Neuronal stem cell (in vitro differentiated cells): Measurements from ENCODE around the gene FOXN3.

Experiments
- DNase-seq: peaks from one replicate; pipeline ENCODE4 v3.0.0-alpha.2; 2013; ENCODE audit warnings: low spot score
- H2AFZ ChIP-seq: one replicate; pipeline ENCODE4 v1.6.1; 2013; ENCODE audit warnings: mild to moderate bottlenecking, low read length, inconsistent platforms
- H2AK5ac ChIP-seq: 2 replicates; pipeline ENCODE4 v1.6.1; 2013; ENCODE audit warnings: low read depth, mild to moderate bottlenecking, inconsistent platforms, low read length, moderate library complexity, mixed read lengths
- H2BK120ac ChIP-seq: 2 replicates; pipeline ENCODE4 v1.6.1; 2013; ENCODE audit warnings: low read depth, mild to moderate bottlenecking, inconsistent platforms, low read length, moderate library complexity, mixed read lengths
- H2BK12ac ChIP-seq: one replicate; pipeline ENCODE4 v1.6.1; 2013; ENCODE audit warnings: low read length, inconsistent platforms
- H2BK15ac ChIP-seq: 2 replicates; pipeline ENCODE4 v1.6.1; 2013; ENCODE audit warnings: mild to moderate bottlenecking, low read length, inconsistent platforms, mixed read lengths
- H2BK5ac ChIP-seq: one replicate; pipeline ENCODE4 v1.6.1; 2013; ENCODE audit warnings: inconsistent platforms, mild to moderate bottlenecking, low read length, moderate library complexity
- H3K14ac ChIP-seq: one replicate; pipeline ENCODE4 v1.6.1; 2013; ENCODE audit warnings: low read length, inconsistent platforms
- H3K18ac ChIP-seq: 2 replicates; pipeline ENCODE4 v1.6.1; 2013; ENCODE audit warnings: low read length, inconsistent platforms
- H3K23ac ChIP-seq: 2 replicates; pipeline ENCODE4 v1.6.1; 2013; ENCODE audit warnings: low read depth, mild to moderate bottlenecking, mixed read lengths, low read length, inconsistent platforms; ENCODE audit not compliant: poor library complexity
- H3K27ac ChIP-seq: replicated peaks from 3 replicates; pipeline ENCODE4 v1.5.1; 2013; ENCODE audit warnings: low read length, inconsistent platforms
- H3K27me3 ChIP-seq, 3 experiments: 2 replicates each; pipeline ENCODE4 v1.6.1; 2013; ENCODE audit warnings: low read length in 3 of 3, mild to moderate bottlenecking in 2 of 3, inconsistent platforms in 1 of 3, low read depth in 1 of 3, mixed read lengths in 1 of 3, moderate library complexity in 1 of 3; ENCODE audit not compliant: control insufficient read depth in 3 of 3, insufficient read depth in 3 of 3
- H3K36me3 ChIP-seq, 2 donors: replicated peaks in 1 of 2; 2 replicates each; pipeline ENCODE4 v1.6.1; 2013; ENCODE audit warnings: low read length in 2 of 2; ENCODE audit not compliant: control insufficient read depth in 2 of 2, insufficient read depth in 2 of 2
- H3K4ac ChIP-seq: 2 replicates; pipeline ENCODE4 v1.6.1; 2013; ENCODE audit warnings: inconsistent platforms, mild to moderate bottlenecking, low read length, moderate library complexity
- H3K4me1 ChIP-seq, 2 donors: 1 replicate in 1 of 2; 2 replicates in 1 of 2; pipeline ENCODE4 v1.6.1; 2013; ENCODE audit warnings: low read length in 2 of 2, low read depth in 1 of 2; ENCODE audit not compliant: control insufficient read depth in 2 of 2, insufficient read depth in 1 of 2
- H3K4me2 ChIP-seq: one replicate; pipeline ENCODE4 v1.6.1; 2013; ENCODE audit warnings: mild to moderate bottlenecking, low read length, inconsistent platforms; ENCODE audit not compliant: insufficient read depth, poor library complexity, severe bottlenecking
- H3K4me3 ChIP-seq, 2 donors: 2 replicates each; pipeline ENCODE4 v1.5.1; 2013; ENCODE audit warnings: low read length in 2 of 2, mild to moderate bottlenecking in 2 of 2, inconsistent platforms in 1 of 2, moderate library complexity in 1 of 2
- H3K79me1 ChIP-seq: one replicate; pipeline ENCODE4 v1.6.1; 2013; ENCODE audit warnings: low read depth, mild to moderate bottlenecking, inconsistent platforms, low read length, moderate library complexity
- H3K9ac ChIP-seq: one replicate; pipeline ENCODE4 v1.6.1; 2013; ENCODE audit warnings: mild to moderate bottlenecking, low read depth, low read length, inconsistent platforms; ENCODE audit not compliant: poor library complexity
- H3K9me3 ChIP-seq, 2 donors: replicated peaks in 1 of 2; 2 replicates each; pipeline versions ENCODE3 to v1.6.1; 2013; ENCODE audit warnings: low read length in 2 of 2, mild to moderate bottlenecking in 2 of 2, inconsistent platforms in 1 of 2, low read depth in 1 of 2, mixed read lengths in 1 of 2, moderate library complexity in 1 of 2; ENCODE audit not compliant: control insufficient read depth in 2 of 2, insufficient read depth in 1 of 2
- H4K8ac ChIP-seq: one replicate; pipeline ENCODE4 v1.6.1; 2013; ENCODE audit warnings: low read depth, mild to moderate bottlenecking, inconsistent platforms, low read length, moderate library complexity
- H4K91ac ChIP-seq: one replicate; pipeline ENCODE4 v1.6.1; 2013; ENCODE audit warnings: low read length, low read depth, mild to moderate bottlenecking, inconsistent platforms; ENCODE audit not compliant: poor library complexity
- WGBS, 2 donors: extraction: QIAGEN DNeasy Blood & Tissue Kit; methylation state at CpG; one replicate each; pipeline ENCODE4 v1.1.7; 2013; ENCODE audit warnings: missing lambda C conversion rate in 2 of 2, mixed read lengths in 1 of 2; ENCODE audit not compliant: insufficient read length in 2 of 2, insufficient replicate concordance in 1 of 2; ENCODE audit errors: extremely low coverage in 2 of 2; 5-methylcytosine and 5-hydroxymethylcytosine counted together

FOXN3 gene

DNA sequence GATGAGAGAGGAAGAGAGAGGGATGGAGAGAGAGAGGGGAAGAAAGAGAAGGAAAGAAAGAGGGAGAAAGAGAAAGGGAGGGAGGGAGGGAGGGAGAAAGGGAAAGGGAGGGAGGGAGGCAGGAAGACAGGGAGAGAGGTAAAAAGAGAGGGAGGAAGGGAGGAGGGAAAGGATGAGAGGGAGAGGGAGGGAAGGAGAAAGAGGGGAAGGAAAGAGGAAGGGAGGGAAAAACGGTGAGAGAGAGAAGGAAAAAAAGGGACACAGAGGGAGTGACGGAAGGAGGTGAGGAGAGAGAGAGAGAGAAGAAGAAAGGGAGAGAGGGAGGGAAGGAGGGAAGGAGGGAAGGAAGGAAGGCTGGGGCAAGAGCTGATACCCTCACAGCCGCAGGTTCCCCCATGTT is 56.8 kb downstream of the FOXN3 start:
- H3K27ac ChIP-seq, result no peak overlapping the region
- peaks cover 3% of the 10 kb centered on the region for H3K79me1 ChIP-seq
- no peak overlapping the region for H3K4ac ChIP-seq
- H3K4me1 ChIP-seq, result peaks cover 0 to 3% of the 10 kb centered on the region in 2 donors
- H3K27me3 ChIP-seq, result no peaks in the 10 kb centered on the region
- peaks cover 0 to 3% of the 10 kb centered on the region in 2 donors for H3K36me3 ChIP-seq
- no peak overlapping the region for H4K8ac ChIP-seq
- H2AFZ ChIP-seq, result no peak overlapping the region
- H3K9ac ChIP-seq, result no peak overlapping the region
- no peak overlapping the region for H2BK15ac ChIP-seq
- DNase-seq, result no peak
- H2BK120ac ChIP-seq, result no peak overlapping the region
- H3K9me3 ChIP-seq, result no peaks in the 10 kb centered on the region
- H2AK5ac ChIP-seq, result no peak overlapping the region
- no peak overlapping the region for H3K23ac ChIP-seq
- no peak overlapping the region for H3K18ac ChIP-seq
- WGBS, 2 donors, result 100% methylated on average over 2 of the region's 3 CpGs; no CpG with 5 or more reads in 1 of the 2 donors
- no peak overlapping the region for H2BK5ac ChIP-seq
- no peak overlapping the region for H4K91ac ChIP-seq
- H2BK12ac ChIP-seq, result no peak overlapping the region
- no peak overlapping the region for H3K4me3 ChIP-seq
- no peak overlapping the region for H3K4me2 ChIP-seq
- no peak overlapping the region for H3K14ac ChIP-seq

DNA sequence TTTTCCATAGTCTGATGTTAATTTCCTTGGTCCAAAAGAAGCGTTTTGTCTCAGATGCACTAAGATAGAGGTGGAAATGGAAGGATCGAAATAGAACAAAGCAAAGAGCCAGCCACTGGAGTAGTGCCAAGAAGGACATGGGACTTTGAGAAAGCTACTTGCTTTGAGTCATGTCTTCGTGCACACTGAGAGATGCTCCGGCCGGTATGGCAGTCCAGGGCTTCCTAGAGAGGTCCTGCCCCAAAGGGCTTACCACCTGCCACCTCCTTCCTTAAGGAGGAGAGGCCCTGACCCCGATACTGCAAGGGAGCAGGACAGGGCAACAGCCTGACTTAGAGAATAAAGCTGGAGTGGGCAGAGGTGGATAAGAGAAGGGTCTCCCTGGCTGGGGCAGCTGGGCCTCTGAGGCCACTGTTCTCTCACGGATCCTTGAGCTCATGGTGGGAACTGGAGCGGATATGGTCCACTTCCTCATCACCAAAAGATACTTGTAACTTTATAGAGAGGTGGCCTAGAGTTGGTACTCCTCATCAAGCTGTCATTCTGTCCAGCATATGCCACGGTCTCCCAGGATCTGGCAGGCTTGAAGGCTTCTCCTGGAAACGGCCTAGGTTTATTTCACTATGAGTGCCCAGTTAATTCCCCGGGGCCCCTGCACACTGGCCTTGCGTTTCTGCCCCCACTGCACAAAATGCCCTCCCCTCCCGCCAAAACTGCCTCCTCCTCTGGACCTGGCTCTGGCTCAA is 57.4 kb downstream of the FOXN3 start:
- Histone ChIP-seq H4K8ac (no peak overlapping the region), H3K4me3 (no peak overlapping the region), H3K27ac (no peak overlapping the region), H2BK12ac (no peak overlapping the region), H2BK15ac (no peak overlapping the region), H4K91ac (no peak overlapping the region), H3K14ac (no peak overlapping the region), H3K79me1 (peaks cover 3% of the 10 kb centered on the region), H3K4me2 (no peak overlapping the region), H3K27me3 (no peaks in the 10 kb centered on the region), H2AFZ (no peak overlapping the region), H3K23ac (no peak overlapping the region), H2BK5ac (no peak overlapping the region), H3K36me3 (peaks cover 0 to 3% of the 10 kb centered on the region in 2 donors), H3K4ac (no peak overlapping the region), H3K4me1 (no peaks in the 10 kb centered on the region), H2AK5ac (no peak overlapping the region), H2BK120ac (no peak overlapping the region), H3K18ac (no peak overlapping the region), H3K9ac (no peak overlapping the region), H3K9me3 (no peaks in the 10 kb centered on the region)
- DNase-seq, result no peak
- no CpG with 5 or more reads among the region's 13 CpGs for WGBS, 2 donors

DNA sequence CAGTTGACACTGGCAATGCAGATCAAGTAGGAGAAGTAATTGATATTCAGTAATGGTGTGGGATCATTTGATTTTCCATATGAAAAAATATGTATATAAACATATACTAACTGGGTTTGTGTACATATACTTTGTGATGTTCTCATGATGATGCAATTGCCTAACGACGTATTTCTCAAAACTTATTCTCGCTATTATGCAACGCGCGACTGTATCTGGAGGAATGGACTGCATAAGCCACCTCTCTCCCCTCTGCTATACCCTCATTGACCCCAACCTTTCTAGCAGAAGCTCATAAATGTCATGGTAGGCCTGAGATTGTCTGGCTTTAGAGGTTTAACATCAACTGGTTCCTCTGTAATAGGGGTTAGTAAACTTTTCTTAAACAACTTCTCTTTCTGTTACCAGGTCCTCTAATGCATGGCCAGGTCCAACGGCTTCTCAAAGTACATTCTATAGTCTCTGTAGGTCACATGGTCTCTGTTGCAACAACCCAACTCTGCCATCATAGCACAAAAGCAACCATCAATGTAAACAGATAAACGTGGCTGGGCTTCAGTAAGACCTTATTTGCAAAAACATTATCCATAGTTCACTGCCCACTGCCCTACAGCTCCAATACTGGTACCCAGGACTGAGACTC is 59.3 kb downstream of the FOXN3 start:
- WGBS, 2 donors, result no CpG with 5 or more reads among the region's 8 CpGs
- Histone ChIP-seq H2AFZ (no peak overlapping the region), H3K4me2 (no peak overlapping the region), H3K23ac (no peak overlapping the region), H3K14ac (no peak overlapping the region), H3K4ac (no peak overlapping the region), H3K9ac (no peak overlapping the region), H3K79me1 (peaks cover 2% of the 10 kb centered on the region), H2AK5ac (no peak overlapping the region), H2BK120ac (no peak overlapping the region), H3K27me3 (no peaks in the 10 kb centered on the region), H3K9me3 (no peaks in the 10 kb centered on the region), H2BK5ac (no peak overlapping the region), H3K27ac (no peak overlapping the region), H2BK15ac (no peak overlapping the region), H4K8ac (no peak overlapping the region), H4K91ac (no peak overlapping the region), H3K18ac (no peak overlapping the region), H3K36me3 (peaks cover 0 to 3% of the 10 kb centered on the region in 2 donors), H2BK12ac (no peak overlapping the region), H3K4me1 (peaks cover 0 to 4% of the 10 kb centered on the region in 2 donors), H3K4me3 (no peak overlapping the region)
- DNase-seq, result no peak

DNA sequence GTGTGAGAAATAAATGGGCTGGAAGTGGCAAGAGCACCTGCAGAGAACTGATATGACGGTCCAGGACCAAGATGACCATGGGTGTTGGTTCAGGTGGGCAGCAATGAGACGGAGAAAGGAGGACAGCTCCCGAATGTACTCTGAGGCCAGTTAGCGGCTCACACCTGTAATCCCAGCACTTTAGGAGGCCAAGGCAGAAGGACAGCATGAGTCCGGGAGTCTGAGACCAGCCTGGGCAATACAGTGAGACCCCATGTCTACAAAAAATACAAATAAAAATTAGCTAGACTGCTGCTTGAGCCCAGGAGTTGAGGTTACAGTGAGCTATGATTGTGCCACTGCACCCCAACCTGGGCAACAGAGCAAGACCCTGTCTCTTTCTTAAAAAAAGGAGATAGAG is 60.1 kb downstream of the FOXN3 start:
- no peak overlapping the region for H3K18ac ChIP-seq
- H3K23ac ChIP-seq, result no peak overlapping the region
- no peak overlapping the region for H2BK12ac ChIP-seq
- no peak overlapping the region for H3K4me3 ChIP-seq
- H3K9ac ChIP-seq, result no peak overlapping the region
- H3K9me3 ChIP-seq, result no peaks in the 10 kb centered on the region
- H4K8ac ChIP-seq, result no peak overlapping the region
- H2AFZ ChIP-seq, result no peak overlapping the region
- no peak overlapping the region for H2BK5ac ChIP-seq
- peaks cover 4 to 12% of the 10 kb centered on the region in 2 donors for H3K4me1 ChIP-seq
- H3K79me1 ChIP-seq, result no peaks in the 10 kb centered on the region
- H3K14ac ChIP-seq, result no peak overlapping the region
- WGBS, 2 donors, result no CpG with 5 or more reads among the region's 5 CpGs
- peaks cover 0 to 3% of the 10 kb centered on the region in 2 donors for H3K36me3 ChIP-seq
- H3K4me2 ChIP-seq, result no peak overlapping the region
- no peak overlapping the region for H2BK120ac ChIP-seq
- no peak overlapping the region for H2BK15ac ChIP-seq
- no peak overlapping the region for H4K91ac ChIP-seq
- no peak overlapping the region for H2AK5ac ChIP-seq
- no peak overlapping the region for H3K4ac ChIP-seq
- no peaks in the 10 kb centered on the region for H3K27me3 ChIP-seq
- DNase-seq, result no peak
- H3K27ac ChIP-seq, result no peak overlapping the region
